Brain microvascular endothelial cell (primary cell): ENCODE data around the gene WDR90.

Experiments used
- DNase-seq: peaks from one replicate; pipeline ENCODE4 v3.0.0-alpha.2; 2020
- H3K27ac ChIP-seq: fragments of 250-450 bp; sonication (Bioruptor Pico); 2 replicates; pipeline ENCODE4 v1.5.1; 2020; ENCODE audit warnings: mild to moderate bottlenecking, moderate library complexity
- H3K27me3 ChIP-seq: fragments of 250-450 bp; sonication (Bioruptor Pico); replicated peaks from 2 replicates; pipeline ENCODE4 v1.5.1; 2020; ENCODE audit warnings: mild to moderate bottlenecking
- H3K36me3 ChIP-seq: fragments of 250-450 bp; sonication (Bioruptor Pico); replicated peaks from 2 replicates; pipeline ENCODE4 v1.5.1; 2020; ENCODE audit warnings: mild to moderate bottlenecking
- H3K4me3 ChIP-seq: 2 replicates; pipeline ENCODE4 v1.5.1; 2011; ENCODE audit warnings: low read depth, mild to moderate bottlenecking, control low read depth, low read length, moderate library complexity
- in situ Hi-C: cut with HindIII; loops from 2 replicates; pipeline ENCODE4 v1.10.0; 2017; ENCODE audit warnings: low sequenced_read_pairs, low pct_ligation_motif_present
- TF ChIP-seq, protein P1 (sequence below): IDR thresholded peaks from 2 replicates; pipeline ENCODE4 v1.5.1; 2011; ENCODE audit warnings: low read depth, mild to moderate bottlenecking, moderate library complexity, low read length, control low read depth, inconsistent platforms; ENCODE audit errors: missing control alignments

The WDR90 gene

DNA sequence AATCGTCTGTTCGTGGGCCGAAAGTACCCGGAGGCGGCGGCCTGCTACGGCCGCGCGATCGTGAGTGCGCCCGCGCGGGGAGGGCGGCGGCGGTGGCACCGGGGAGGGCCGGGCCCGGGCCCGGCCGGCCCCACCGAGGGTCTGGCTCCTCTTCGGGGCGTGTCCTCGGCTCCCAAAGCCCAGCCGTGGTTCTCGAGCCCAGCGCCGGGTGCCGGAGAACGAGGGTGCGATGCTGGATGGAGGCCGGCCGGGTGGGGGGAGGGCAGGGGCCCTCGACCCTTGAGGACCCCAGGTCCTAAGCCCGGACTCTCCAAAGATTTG is 31.4 kb downstream of the WDR90 start:
- DNase-seq = no peak
- in situ Hi-C loops = no loop called here
- peaks cover 20% of the 10 kb centered on the region for H3K36me3 ChIP-seq
- peak overlapping the region; percentile 59 for H3K27ac ChIP-seq
- TF ChIP-seq, protein P1, sequence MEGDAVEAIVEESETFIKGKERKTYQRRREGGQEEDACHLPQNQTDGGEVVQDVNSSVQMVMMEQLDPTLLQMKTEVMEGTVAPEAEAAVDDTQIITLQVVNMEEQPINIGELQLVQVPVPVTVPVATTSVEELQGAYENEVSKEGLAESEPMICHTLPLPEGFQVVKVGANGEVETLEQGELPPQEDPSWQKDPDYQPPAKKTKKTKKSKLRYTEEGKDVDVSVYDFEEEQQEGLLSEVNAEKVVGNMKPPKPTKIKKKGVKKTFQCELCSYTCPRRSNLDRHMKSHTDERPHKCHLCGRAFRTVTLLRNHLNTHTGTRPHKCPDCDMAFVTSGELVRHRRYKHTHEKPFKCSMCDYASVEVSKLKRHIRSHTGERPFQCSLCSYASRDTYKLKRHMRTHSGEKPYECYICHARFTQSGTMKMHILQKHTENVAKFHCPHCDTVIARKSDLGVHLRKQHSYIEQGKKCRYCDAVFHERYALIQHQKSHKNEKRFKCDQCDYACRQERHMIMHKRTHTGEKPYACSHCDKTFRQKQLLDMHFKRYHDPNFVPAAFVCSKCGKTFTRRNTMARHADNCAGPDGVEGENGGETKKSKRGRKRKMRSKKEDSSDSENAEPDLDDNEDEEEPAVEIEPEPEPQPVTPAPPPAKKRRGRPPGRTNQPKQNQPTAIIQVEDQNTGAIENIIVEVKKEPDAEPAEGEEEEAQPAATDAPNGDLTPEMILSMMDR = no peak
- peak overlapping the region; percentile 72 for H3K4me3 ChIP-seq
- H3K27me3 ChIP-seq = no peaks in the 10 kb centered on the region

DNA sequence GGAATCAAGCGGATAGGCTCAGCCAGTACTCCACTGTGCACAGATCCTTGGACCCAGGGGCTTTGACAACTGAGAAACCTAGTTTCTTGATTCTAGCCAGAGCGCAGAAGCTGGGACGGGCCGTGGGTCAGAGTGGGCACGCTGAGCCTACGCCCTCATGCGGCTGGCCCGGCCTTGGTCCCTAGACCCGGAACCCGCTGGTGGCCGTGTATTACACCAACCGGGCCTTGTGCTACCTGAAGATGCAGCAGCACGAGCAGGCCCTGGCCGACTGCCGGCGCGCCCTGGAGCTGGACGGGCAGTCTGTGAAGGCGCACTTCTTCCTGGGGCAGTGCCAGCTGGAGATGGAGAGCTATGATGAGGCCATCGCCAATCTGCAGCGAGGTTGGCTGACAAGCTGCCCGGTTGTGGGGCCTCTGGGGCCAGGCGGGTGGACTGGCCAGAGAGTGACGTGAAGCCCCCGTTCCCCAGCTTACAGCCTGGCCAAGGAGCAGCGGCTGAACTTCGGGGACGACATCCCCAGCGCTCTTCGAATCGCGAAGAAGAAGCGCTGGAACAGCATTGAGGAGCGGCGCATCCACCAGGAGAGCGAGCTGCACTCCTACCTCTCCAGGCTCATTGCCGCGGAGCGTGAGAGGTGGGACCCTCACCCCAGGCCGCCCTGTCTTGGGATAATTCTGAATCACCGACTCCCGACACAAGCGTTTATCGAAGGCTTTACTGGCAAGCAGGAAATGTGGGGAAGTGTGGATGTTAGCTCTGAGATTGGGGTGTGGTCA is 32.0 kb downstream of the WDR90 start:
- DNase-seq = no peak

DNA sequence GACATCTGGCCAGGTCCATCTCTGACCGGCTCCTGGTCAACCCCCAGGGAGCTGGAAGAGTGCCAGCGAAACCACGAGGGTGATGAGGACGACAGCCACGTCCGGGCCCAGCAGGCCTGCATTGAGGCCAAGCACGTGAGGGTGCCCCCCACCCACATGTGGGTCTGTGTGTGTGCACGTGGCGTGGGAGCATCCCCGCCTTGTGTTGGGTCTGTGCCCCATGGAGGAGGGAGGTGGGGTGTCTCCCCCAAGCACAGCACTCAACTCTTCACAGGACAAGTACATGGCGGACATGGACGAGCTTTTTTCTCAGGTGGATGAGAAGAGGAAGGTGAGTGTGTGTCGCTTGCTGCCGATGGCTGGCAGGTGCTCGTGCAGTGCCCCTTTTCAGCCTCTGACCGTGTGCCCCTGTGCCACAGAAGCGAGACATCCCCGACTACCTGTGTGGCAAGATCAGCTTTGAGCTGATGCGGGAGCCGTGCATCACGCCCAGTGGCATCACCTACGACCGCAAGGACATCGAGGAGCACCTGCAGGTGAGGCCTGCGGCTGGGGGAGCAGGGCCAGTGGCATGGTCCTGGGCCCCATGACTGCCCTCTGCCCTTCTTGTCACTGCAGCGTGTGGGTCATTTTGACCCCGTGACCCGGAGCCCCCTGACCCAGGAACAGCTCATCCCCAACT is 32.7 kb downstream of the WDR90 start:
- no peak overlapping the region for H3K27ac ChIP-seq
- no peaks in the 10 kb centered on the region for H3K27me3 ChIP-seq
- in situ Hi-C loops = no loop called here
- H3K36me3 ChIP-seq = peaks cover 24% of the 10 kb centered on the region
- peak overlapping the region; percentile 22 for H3K4me3 ChIP-seq
- DNase-seq = no peak
- TF ChIP-seq, protein P1 = no peak

More for the DNA sequence above, 32.0 kb downstream of the WDR90 start:
- TF ChIP-seq, protein P1 = peak; percentile 23
- Histone ChIP-seq H3K36me3 (peaks cover 20% of the 10 kb centered on the region), H3K27ac (peak overlapping the region; percentile 59), H3K27me3 (no peaks in the 10 kb centered on the region), H3K4me3 (peak overlapping the region; percentile 72)
- in situ Hi-C loops = no loop called here

DNA sequence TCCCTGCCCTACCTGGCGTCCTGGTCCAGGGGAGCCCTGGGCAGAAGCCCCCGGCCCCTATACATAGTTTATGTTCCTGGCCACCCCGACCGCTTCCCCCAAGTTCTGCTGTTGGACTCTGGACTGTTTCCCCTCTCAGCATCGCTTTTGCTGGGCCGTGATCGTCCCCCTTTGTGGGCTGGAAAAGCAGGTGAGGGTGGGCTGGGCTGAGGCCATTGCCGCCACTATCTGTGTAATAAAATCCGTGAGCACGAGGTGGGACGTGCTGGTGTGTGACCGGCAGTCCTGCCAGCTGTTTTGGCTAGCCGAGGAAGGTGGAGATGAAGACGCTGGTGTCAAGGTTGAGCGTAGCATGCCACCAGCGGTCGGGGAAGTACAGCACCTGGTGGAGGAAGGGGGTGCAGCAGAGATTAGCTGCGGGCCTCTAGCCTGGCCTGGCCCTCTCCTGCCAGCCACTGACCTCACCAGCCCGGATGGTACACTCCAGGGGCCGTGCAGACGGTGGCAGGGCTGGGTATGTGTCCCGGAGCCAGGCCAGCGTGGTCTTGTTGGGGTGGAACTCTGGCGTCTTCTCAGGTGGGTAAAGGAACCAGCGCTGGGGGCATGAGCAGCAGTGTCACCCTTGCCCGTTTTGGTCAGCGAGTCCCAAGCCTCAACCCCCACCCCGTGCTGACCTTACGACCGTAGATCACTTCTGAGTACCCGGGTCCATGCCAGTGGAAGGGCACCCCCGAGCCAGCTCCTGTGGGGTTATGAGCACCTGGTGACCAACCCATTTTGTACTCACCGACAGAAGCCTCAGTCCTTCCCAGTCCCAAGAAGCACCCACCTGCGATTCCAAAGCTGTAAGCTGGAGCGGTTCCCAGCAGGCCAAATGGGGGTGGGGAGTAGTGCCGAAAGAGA is 33.6 kb downstream of the WDR90 start:
- in situ Hi-C loops = no loop called here
- Histone ChIP-seq H3K36me3 (peaks cover 25% of the 10 kb centered on the region), H3K27me3 (no peaks in the 10 kb centered on the region), H3K27ac (no peak overlapping the region), H3K4me3 (peak overlapping the region; percentile 60)
- DNase-seq = no peak
- TF ChIP-seq, protein P1 = no peak

DNA sequence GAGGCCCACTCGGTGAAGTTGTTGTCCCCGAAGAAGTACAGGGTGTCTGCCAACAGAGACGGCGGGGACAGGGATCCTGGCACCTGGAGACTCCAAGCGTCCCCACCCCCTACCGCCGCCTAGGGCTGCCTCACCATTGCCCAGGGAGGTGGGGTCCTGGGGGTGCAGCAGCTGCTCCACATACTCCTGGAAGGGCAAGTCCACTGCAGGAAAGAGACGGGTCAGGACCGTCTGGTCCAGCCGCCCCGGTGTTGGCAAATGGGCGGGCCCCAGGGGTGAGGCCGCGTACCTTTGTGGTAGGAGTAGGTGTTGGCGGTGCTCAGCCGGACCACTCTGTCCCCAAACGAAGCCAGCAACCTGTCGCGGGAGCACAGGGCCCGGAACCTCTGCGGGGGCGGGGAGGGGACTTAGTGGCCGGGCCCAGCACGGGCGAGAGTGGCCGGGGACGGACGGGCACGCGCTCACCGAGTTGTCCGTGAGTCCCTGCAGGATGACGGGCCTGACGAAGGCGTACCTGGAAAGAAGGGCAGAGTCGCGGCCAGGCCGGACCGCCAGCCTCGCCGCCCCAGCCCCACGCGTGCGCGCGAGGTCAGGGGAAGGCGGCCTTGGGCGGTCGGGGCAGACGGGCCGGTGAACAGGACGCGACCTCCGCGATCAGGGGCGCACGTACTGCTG is 34.4 kb downstream of the WDR90 start:
- Histone ChIP-seq H3K4me3 (peak overlapping the region; percentile 60), H3K27ac (peak overlapping the region; percentile 24), H3K27me3 (no peaks in the 10 kb centered on the region), H3K36me3 (peaks cover 25% of the 10 kb centered on the region)
- in situ Hi-C loops = no loop called here
- TF ChIP-seq, protein P1 = no peak
- no peak for DNase-seq
